SIG-M5 (cell line): ENCODE measurements around the gene ZNF646.

Experiments
- DNase-seq: peaks from one replicate; lab custom pipeline; 2025; lab: John Stamatoyannopoulos, UW

The ZNF646 gene

DNA sequence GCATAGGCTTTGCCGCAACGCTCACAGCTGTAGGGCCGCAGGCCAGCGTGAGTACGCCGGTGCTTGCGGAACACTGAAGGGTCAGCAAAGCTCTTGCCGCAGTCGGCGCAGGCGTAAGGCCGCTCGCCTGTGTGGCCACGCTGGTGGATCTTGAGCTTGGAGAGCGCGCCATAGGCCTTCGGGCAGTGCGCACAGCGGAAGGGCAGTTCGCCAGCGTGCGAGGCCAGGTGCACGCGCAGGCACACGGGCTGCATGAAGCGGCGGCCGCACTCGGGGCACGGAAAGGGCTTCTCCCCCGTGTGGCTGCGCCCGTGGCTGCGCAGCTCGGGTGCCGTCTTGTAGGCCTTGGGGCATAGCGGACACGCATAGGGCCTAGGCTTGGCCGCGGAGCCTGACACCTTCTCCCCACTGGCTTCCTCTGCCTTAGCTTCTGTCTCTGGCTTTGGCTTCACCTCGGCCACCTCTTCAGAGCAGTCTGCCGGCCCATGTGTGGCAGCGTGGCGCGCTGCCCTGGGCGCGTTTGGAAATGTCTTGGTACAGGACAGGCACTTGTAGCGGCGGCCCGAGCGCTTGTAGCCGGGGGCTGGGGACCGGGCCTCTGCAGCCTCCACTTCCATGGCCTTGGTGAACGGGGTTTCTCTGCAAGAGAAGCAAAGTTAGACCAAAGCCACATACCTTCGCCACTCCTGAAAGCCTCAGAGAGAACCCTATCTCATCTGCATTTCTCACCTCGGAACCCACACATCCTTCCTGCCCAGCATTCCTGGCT lies 10.2 kb upstream of the ZNF646 start:
- no peak for DNase-seq

DNA sequence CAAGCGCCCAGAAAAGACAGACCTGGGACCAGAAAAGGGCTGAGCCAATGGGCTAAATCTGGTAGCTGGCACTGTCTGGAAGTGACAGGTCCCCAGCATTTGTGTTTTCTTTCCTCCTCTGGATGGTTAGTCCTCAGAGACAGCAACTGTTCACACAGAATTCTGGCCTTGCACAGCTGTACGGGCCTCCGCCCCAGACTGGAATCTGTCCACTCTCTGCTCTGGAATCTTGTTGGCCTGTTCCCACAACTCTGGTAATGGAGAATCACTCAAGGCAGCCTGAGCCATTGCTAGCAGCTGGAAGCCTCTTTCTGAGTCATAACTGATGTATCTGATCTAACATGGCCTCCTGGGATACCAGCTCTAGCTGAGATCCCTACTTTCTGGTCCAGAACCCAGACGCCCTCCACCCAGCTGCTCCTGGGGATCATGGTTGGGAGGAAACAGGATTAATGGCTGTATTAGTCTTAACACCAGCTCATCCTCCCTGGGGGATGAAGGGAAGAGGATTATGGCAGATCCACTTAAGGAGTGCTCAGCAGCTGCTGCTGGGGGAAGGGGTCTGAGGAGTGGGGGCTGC lies 9.2 kb upstream of the ZNF646 start:
- no peak for DNase-seq

DNA sequence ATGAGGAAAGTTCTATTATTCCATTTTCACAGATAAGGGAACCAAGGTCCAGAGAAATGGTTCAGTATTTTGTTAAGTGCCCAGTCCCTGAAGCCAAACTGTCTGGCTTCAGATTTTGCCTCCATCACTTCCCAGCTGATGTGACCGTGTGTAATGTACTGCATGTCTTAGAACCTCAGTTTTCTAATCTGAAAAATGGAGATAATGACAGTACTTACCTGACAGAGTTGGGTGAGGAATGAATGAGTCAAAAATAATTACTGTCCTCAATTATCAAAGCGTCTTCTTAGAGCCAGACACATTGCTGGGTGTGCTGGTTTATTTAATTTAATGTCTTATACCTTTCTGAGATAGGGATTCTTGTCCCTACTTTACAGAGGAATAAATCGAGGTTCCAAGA lies 6.9 kb upstream of the ZNF646 start:
- no peak for DNase-seq

DNA sequence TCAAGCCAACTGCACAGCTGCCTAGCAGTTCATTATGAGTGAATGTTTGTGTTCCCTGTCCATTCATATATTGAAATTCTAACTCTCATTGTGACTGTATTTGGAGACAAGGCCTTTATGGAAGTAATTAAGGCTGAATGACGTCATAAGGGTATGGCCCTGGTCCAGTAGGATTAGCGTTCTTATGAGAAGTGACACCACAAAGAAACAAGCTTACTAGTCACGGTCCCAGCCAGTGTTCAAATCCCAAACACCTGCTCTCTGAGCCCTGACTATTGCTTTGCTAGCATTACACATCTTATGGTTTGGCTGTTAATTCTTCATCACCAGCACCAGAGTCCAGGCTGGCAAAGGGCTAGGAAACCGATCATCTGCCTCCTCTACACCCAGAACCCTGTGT lies 2.4 kb upstream of the ZNF646 start:
- DNase-seq: no peak

DNA sequence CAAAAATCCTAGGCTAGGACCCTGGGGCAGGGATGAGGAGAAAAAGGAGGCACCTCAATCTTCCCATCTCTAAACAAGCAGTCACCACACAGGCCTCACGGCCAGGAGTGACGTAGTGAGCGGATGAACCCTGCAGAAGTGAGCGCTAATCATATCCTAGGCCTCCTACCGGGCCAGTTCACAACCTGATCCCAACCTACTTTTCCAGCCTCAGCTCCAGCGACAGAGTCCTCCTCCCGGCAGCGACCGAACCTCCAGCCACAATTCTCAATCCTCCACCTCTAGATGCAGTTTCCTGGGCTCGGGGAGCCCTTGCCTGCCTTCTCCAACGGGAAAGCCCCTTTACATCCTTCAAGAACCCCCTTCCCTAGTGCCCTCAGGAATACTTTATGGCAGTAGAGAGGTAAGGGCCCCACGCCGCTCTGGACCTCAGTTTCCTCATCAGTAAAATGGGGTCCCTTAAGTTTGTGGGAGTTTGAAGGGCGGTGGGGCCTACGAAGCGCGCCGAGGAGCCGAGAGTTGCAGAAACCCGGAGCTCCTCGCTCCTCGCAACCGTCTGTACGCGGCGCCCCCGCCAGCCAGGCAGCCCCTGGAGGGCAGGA lies 1.6 kb upstream of the ZNF646 start:
- DNase-seq: no peak

DNA sequence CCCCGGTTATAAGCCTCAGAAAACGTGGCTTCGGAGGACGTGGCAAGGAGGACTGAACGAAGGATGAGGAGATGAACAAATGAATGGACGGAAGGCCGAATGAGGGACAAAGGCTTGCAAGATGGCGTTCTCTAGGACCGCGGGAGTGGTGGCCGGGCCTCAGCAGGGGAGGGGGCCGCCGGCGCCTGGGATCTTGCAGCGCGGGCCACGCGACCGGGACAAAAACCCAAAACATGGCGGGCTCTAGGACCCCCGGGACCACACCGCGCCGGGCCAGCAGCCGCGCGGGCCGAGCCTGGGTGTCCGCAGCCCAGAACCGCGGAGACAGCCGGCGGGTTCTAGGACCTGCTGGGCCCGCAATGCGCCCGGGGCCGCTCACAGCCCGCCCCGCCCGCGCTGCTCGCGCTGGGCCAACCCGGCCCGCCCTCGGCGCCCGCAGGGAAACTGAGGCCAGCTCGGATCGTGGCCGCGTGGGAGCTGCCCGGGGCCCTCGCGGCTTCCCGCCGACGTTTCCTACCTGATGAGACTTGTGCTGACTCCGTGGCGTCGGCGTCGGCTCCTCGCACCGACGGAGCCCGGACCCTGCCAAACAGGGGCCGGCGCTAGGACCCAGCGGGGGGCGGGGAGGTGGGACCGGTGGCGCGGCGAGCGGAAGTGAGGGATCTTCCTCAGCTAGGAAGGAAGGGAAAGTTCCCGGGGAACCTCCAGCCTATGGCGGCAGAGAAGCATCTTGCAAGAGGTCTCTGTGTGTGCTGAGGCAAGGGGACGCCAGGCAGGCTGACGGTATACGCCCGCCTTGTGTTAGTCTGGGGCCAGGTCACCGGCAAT lies 866 bp upstream of the ZNF646 start:
- DNase-seq: peak; percentile 37

DNA sequence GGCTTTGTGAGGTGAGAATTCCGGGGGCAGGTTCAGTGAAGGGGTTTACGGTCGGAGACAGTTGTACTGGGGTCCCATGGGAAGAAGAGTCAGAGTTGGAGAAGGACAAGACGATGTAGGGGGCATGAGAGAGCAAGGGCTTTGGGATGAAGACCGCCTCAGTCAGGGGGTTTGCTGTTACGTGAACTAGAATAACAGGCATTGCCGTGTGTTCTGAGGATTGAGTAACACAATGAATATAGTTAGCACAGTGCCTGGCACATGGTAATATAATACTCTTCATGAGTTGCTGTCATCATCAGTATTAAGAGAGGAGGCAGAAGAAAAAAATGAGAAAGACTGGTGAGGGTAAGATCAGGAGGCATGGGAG lies 577 bp downstream of the ZNF646 start:
- DNase-seq: no peak

DNA sequence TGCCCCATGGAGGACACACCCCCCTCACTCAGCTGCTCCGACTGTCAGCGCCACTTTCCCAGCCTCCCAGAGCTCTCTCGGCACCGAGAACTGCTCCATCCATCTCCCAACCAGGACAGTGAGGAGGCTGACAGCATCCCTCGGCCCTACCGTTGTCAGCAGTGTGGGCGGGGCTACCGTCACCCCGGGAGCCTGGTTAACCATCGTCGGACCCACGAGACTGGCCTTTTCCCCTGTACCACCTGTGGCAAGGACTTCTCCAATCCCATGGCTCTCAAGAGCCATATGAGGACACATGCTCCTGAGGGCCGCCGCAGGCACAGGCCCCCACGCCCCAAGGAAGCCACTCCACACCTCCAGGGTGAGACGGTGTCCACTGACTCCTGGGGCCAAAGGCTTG lies 2.1 kb downstream of the ZNF646 start:
- no peak for DNase-seq

DNA sequence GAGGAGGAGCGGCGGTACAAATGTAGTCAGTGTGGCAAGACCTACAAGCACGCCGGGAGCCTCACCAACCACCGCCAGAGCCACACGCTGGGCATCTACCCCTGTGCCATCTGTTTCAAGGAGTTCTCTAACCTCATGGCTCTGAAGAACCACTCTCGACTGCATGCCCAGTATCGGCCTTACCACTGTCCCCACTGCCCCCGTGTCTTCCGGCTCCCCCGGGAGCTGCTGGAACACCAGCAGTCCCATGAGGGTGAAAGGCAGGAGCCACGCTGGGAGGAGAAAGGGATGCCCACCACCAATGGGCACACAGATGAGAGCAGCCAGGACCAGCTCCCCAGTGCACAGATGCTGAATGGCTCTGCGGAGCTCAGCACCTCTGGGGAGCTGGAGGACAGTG lies 2.8 kb downstream of the ZNF646 start:
- DNase-seq: no peak

DNA sequence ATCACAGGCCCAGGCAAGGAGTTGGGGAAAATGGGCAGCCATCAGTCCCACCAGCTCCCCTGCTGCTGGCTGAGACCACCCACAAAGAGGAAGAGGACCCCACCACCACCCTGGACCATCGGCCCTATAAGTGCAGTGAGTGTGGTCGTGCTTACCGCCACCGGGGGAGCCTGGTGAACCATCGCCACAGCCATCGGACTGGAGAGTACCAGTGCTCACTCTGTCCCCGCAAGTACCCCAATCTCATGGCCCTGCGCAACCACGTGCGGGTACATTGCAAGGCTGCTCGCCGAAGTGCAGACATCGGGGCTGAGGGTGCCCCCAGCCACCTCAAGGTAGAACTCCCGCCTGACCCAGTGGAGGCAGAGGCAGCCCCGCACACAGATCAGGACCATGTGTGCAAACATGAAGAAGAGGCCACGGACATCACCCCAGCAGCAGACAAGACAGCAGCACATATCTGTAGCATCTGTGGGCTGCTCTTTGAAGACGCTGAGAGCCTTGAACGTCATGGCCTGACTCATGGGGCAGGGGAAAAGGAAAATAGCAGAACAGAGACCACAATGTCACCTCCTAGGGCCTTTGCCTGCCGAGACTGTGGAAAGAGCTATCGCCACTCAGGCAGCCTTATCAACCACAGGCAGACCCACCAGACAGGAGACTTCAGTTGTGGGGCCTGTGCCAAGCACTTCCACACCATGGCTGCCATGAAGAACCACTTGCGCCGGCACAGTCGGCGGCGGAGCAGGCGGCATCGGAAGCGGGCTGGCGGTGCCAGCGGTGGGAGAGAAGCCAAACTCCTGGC lies 3.6 kb downstream of the ZNF646 start:
- no peak for DNase-seq

DNA sequence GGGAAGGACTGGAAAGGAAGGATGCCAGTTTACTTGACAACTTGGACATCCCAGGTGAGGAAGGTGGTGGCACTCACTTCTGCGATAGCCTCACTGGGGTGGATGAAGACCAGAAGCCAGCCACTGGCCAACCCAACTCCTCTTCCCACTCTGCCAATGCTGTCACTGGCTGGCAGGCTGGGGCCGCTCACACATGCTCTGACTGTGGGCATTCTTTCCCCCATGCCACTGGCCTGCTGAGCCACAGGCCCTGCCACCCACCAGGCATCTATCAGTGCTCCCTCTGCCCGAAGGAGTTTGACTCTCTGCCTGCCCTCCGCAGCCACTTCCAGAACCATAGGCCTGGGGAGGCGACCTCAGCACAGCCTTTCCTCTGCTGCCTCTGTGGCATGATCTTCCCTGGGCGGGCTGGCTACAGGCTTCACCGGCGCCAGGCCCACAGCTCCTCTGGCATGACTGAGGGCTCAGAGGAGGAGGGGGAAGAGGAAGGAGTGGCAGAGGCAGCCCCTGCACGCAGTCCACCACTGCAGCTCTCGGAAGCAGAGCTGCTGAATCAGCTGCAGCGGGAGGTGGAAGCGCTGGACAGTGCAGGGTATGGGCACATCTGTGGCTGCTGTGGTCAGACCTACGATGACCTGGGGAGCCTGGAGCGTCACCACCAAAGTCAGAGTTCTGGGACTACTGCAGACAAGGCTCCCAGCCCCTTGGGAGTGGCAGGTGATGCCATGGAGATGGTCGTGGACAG lies 4.5 kb downstream of the ZNF646 start:
- no peak for DNase-seq

DNA sequence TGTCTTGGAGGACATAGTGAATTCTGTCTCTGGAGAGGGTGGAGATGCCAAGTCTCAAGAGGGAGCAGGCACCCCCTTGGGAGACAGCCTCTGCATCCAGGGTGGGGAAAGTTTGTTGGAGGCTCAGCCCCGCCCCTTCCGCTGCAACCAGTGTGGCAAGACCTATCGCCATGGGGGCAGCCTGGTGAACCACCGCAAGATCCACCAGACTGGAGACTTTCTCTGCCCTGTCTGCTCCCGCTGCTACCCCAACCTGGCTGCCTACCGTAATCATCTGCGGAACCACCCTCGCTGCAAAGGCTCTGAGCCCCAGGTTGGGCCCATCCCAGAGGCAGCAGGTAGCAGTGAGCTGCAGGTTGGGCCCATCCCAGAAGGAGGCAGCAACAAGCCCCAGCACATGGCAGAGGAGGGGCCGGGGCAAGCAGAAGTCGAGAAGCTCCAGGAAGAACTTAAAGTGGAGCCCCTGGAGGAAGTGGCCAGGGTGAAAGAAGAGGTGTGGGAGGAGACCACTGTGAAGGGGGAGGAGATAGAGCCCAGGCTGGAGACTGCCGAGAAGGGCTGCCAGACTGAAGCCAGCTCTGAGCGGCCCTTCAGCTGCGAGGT lies 5.2 kb downstream of the ZNF646 start:
- DNase-seq: peak; percentile 17

DNA sequence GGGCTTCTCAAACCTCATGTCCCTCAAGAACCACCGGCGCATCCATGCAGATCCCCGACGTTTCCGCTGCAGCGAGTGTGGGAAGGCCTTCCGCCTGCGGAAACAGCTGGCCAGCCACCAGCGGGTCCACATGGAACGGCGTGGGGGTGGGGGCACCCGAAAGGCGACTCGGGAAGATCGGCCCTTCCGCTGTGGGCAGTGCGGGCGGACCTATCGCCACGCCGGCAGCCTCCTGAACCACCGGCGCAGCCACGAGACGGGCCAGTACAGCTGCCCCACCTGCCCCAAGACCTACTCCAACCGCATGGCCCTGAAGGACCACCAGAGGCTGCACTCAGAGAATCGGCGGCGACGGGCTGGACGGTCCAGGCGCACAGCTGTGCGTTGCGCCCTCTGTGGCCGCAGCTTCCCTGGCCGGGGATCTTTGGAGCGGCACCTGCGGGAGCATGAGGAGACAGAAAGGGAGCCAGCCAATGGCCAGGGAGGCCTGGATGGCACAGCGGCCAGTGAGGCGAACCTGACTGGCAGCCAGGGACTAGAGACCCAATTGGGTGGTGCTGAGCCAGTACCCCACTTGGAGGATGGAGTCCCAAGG lies 5.9 kb downstream of the ZNF646 start:
- DNase-seq: no peak

DNA sequence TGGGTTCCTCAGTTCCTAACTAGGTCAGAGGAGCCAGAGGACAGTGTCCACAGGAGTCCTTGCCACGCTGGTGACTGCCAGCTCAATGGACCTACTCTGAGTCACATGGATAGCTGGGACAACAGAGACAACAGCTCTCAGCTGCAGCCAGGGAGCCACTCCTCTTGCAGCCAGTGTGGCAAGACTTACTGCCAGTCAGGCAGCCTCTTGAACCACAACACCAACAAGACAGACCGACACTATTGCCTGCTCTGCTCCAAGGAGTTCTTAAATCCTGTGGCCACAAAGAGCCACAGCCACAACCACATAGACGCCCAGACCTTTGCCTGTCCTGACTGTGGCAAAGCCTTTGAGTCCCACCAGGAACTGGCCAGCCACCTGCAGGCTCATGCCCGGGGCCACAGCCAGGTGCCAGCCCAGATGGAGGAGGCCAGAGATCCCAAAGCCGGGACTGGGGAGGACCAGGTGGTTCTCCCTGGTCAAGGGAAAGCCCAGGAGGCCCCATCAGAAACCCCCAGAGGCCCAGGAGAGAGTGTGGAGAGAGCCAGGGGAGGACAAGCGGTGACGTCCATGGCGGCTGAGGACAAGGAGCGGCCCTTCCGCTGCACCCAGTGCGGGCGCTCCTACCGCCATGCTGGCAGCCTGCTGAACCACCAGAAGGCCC lies 6.7 kb downstream of the ZNF646 start:
- DNase-seq: no peak

DNA sequence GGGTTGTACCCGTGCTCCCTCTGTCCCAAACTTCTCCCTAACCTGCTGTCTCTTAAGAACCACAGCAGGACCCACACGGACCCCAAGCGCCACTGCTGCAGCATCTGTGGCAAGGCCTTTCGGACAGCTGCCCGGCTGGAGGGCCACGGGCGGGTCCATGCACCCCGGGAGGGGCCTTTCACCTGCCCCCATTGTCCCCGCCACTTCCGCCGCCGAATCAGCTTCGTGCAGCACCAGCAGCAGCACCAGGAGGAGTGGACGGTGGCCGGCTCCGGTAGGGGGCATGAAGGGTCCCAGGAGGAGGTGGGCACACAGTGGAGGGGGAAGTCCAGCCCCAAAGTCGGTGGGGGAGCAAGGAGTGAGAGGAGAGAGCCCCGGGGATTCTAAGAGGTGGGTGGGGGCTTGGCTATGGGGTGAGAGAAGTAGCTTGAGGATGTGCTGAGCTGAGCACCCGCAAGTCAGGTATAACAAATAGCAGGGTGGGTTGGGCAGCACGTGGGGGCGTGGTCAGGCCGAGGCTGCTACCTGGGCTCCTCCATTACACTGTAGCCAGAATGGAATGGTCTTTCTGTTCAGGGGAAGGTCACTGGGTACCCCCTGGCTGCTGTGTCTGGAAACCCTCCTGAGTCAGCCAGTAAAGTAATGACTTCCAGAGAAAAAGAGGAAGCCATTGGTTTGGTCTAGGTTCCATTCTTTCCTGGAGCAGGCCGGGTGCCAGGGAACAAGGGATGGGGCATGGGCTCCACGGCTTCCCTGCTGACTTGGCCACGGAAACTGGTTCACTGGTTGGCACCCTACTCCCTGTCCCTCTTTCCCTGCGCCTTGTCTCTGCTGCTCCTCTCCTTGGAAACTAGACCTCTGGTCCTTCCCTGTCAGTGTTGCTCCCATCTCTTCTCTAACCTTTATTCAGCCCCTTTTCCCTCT lies 7.5 kb downstream of the ZNF646 start:
- no peak for DNase-seq

DNA sequence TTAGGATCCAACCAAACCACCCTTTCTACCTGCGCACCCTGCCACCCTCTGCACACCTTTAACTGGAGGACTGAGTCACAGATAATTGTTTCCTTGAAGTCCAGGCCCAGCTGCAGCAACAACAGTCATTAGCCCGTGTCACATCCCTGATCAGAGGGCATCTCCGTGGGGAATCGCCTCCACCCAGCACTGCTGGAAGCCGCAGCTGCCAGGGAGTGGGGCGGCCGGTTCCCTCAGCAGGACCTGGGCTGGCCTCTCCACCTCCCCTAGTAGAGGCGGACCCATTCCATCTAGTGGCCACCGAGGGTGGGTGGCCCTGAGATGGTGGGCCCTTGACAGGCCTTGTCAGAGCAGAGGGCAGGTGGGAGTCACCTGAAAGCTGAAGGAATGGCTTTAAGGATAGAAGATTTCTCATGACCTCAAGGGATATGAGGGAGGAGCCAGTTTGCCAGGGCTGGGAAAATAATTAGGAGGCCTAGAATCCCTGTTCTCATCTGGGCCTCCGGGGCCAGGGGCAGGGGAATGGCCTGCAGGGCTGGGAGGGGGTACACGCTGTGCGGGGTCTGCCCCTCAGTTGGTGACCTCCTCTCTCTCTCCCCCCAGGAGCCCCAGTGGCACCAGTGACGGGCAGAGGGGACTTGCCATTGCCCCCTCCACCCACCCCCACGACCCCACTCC lies 8.3 kb downstream of the ZNF646 start:
- DNase-seq: no peak

DNA sequence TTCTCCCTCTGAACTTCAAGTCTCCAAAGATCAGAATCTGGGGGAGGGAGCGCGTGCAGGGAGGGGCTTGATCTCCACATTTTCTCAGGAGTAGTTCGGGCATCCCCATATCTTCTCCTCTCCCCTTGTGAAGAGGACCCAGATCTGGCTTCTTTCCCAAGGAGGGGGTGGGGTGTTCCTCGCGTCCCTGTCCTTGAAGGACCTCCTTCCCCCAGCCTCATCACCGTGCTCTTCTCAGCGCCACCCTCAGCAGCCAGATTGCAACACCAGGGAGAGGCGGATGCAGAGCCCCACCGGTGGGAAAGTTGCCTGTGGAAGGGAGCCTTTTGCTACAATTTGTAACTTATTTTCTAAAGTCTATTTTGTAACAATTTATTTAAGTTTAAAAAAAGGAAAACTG lies 8.9 kb downstream of the ZNF646 start:
- DNase-seq: no peak

DNA sequence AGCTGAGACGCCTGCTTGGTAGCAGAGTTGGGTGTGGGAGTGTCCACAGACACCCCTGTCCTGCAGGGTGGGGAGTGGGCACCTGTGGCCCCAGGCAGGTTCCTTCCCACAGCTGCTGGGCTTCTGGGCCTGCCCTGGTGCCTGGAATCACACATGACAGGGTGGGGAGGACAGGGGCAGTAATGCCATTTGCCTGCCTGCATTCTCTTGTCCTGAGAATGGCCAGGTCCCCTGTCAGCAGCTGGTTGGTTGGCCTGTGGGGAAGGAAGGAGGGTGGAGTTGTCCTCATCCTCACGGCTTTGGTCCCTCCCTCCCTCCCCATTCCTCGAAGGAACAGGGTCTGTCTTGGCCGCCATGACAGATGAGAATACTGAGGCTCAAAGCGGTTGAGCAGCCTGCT lies 9.3 kb downstream of the ZNF646 start:
- no peak for DNase-seq
